Loucy (cell line): Measurements from ENCODE around the gene CFAP20.

Experiments
- EZH2phosphoT487 ChIP-seq: fragments of 200-600 bp; IDR thresholded peaks from 2 replicates; pipeline ENCODE4 v1.6.1; 2018; ENCODE audit warnings: antibody characterized with exemption, mild to moderate bottlenecking, moderate library complexity, borderline replicate concordance
- TF ChIP-seq, protein P1 (sequence below): fragments of 200-600 bp; sonication (generic); conservative IDR thresholded peaks from 2 replicates; pipeline ENCODE4 v1.5.1; 2014; ENCODE audit warnings: mild to moderate bottlenecking, antibody characterized with exemption, low read length

DNA sequence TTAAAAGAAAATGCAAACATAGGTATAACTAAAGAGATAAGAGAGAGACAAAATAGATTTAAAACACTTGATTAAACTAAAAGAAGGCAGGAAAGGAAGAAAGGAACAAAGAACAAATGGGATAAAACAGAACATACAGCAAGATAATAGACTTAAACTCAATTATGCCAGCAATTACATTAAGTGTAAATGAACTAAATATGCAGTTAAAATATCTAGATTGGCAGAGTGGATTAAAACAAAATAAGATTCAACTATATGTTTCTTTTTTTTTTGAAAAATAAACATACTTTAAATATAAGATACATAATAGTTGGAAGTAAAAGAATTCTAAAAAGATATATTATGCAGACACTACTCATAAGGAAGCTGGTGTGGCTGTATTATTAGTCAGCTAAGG lies 9.7 kb upstream of the CFAP20 start:
- TF ChIP-seq, protein P1, sequence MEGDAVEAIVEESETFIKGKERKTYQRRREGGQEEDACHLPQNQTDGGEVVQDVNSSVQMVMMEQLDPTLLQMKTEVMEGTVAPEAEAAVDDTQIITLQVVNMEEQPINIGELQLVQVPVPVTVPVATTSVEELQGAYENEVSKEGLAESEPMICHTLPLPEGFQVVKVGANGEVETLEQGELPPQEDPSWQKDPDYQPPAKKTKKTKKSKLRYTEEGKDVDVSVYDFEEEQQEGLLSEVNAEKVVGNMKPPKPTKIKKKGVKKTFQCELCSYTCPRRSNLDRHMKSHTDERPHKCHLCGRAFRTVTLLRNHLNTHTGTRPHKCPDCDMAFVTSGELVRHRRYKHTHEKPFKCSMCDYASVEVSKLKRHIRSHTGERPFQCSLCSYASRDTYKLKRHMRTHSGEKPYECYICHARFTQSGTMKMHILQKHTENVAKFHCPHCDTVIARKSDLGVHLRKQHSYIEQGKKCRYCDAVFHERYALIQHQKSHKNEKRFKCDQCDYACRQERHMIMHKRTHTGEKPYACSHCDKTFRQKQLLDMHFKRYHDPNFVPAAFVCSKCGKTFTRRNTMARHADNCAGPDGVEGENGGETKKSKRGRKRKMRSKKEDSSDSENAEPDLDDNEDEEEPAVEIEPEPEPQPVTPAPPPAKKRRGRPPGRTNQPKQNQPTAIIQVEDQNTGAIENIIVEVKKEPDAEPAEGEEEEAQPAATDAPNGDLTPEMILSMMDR, result no peak
- no peak for TF ChIP-seq EZH2phosphoT487
